ENCODE measurements around the gene SUGP1. TPM values are rescaled to one million over a fixed set of nuclear protein-coding genes. Genes with fewer than 3 reads are reported as not detected.

The SUGP1 gene
- polyA plus RNA-seq, 1 of the 3 experiments (the other 2 are of a cell fraction): 43.2 TPM

DNA sequence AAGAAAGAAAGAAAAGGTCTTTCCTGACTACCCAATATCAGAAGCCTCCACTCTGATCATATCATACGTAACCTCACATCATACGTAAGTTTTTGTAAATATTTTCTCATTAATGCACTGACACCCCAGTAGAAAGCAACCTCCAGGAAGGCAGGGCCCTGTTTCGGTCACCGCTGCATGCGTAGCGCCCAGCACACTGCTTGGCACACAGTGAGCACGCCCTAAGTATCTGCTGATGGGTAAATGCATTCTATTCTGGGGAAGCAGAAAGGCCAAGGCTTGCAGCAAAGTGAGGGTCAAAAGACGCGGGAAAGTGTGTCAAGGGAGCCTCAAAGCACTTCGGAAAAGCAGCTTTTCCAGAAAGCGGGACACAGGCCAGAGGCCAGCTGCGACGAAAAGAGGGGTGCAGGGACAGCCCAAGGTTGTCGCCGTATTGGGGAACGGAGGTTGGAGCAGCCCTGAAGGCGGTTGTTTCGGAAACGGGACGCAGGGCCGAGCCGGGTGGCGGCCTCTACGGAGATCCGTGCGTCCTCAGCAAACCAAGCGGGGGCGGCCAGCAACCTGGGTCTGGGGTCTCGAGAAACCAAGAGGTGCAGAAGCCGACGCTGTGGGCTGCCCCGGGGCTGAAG, 463 bp downstream of the SUGP1 start (continued):
- TF ChIP-seq, protein P1, sequence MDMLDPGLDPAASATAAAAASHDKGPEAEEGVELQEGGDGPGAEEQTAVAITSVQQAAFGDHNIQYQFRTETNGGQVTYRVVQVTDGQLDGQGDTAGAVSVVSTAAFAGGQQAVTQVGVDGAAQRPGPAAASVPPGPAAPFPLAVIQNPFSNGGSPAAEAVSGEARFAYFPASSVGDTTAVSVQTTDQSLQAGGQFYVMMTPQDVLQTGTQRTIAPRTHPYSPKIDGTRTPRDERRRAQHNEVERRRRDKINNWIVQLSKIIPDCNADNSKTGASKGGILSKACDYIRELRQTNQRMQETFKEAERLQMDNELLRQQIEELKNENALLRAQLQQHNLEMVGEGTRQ (IDR thresholded peaks at IDR 0.05; ENCODE audit: borderline replicate concordance, low read depth, low read length): no peak
- no peak for TF ChIP-seq NFIC (IDR thresholded peaks at IDR 0.05; ENCODE audit: borderline replicate concordance)
- TF ChIP-seq, protein P2, sequence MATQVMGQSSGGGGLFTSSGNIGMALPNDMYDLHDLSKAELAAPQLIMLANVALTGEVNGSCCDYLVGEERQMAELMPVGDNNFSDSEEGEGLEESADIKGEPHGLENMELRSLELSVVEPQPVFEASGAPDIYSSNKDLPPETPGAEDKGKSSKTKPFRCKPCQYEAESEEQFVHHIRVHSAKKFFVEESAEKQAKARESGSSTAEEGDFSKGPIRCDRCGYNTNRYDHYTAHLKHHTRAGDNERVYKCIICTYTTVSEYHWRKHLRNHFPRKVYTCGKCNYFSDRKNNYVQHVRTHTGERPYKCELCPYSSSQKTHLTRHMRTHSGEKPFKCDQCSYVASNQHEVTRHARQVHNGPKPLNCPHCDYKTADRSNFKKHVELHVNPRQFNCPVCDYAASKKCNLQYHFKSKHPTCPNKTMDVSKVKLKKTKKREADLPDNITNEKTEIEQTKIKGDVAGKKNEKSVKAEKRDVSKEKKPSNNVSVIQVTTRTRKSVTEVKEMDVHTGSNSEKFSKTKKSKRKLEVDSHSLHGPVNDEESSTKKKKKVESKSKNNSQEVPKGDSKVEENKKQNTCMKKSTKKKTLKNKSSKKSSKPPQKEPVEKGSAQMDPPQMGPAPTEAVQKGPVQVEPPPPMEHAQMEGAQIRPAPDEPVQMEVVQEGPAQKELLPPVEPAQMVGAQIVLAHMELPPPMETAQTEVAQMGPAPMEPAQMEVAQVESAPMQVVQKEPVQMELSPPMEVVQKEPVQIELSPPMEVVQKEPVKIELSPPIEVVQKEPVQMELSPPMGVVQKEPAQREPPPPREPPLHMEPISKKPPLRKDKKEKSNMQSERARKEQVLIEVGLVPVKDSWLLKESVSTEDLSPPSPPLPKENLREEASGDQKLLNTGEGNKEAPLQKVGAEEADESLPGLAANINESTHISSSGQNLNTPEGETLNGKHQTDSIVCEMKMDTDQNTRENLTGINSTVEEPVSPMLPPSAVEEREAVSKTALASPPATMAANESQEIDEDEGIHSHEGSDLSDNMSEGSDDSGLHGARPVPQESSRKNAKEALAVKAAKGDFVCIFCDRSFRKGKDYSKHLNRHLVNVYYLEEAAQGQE (IDR thresholded peaks at IDR 0.05; ENCODE audit: low read depth, low read length): no peak
- TF ChIP-seq RFX5 (IDR thresholded peaks at IDR 0.05; ENCODE audit: low read length): no peak
- no peak for TF ChIP-seq FOXM1 (IDR thresholded peaks at IDR 0.05; ENCODE audit: low read depth)
- no peak for TF ChIP-seq GATA2 (CRISPR knock-in tag; IDR thresholded peaks at IDR 0.05)
- no peak for TF ChIP-seq EP300 (IDR thresholded peaks at IDR 0.05; ENCODE audit: borderline replicate concordance in 1 of 2, low read depth in 1 of 2, low read length in 1 of 2)

DNA sequence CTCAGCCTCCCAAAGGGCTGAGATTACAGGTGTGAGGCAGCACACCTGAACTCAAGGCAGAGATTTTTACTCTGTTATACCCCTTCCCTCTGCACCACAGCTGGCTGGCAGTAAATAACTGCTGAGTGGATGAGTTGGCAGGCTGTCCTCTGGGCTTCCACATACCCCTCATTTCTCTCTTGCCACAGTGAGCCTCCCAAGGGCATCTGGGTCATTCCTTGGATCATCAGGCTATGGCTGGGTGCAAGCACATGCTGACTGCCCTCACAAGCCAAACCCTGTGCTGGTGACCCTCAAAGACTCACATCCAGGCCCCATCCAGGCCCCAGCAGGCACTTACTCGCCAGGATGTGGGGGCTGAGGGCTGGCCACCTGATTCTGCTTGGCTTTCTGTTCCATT, 4.2 kb downstream of the SUGP1 start:
- Histone ChIP-seq H3K4me2 (no peak overlapping the region), H3K9me3 (no peaks in the 10 kb centered on the region), H3K27me3 (ENCODE audit: insufficient read depth) (no peaks in the 10 kb centered on the region), H3K79me2 (ENCODE audit: insufficient read depth) (peaks cover 49% of the 10 kb centered on the region), H3K4me1 (ENCODE audit: control insufficient read depth in 1 of 2, insufficient read depth in 2 of 2, low read depth in 1 of 2, low read length in 1 of 2) (peaks cover 5 to 8% of the 10 kb centered on the region in 2 experiments; a peak in 1 of 4 replicates), H3F3A (replicated peaks; ENCODE audit: insufficient read depth) (no peaks in the 10 kb centered on the region), H3K9ac (no peak overlapping the region), H3K9me2 (no peaks in the 10 kb centered on the region), H3K36me3 (replicated peaks in 1 of 2; ENCODE audit: control insufficient read depth in 1 of 2, insufficient read depth in 2 of 2, low read length in 1 of 2) (peaks cover 4 to 14% of the 10 kb centered on the region in 2 experiments), H3K4me3 (ENCODE audit: low read depth in 2 of 2, low read length in 1 of 2) (no peak overlapping the region), H3K27ac (ENCODE audit: low read depth in 2 of 2, low read length in 1 of 2) (no peak overlapping the region), H4K20me1 (ENCODE audit: insufficient read depth) (no peaks in the 10 kb centered on the region), H2AFZ (ENCODE audit: low read depth) (no peak overlapping the region)
- TF ChIP-seq, protein P3, sequence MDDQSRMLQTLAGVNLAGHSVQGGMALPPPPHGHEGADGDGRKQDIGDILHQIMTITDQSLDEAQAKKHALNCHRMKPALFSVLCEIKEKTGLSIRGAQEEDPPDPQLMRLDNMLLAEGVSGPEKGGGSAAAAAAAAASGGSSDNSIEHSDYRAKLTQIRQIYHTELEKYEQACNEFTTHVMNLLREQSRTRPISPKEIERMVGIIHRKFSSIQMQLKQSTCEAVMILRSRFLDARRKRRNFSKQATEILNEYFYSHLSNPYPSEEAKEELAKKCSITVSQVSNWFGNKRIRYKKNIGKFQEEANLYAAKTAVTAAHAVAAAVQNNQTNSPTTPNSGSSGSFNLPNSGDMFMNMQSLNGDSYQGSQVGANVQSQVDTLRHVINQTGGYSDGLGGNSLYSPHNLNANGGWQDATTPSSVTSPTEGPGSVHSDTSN (IDR thresholded peaks at IDR 0.05): no peak
- no peak for TF ChIP-seq POLR2AphosphoS5 (IDR thresholded peaks at IDR 0.05; ENCODE audit: low read depth, low read length)
- TF ChIP-seq, protein P2 (IDR thresholded peaks at IDR 0.05; ENCODE audit: low read depth, low read length): no peak
- TF ChIP-seq MEF2A (IDR thresholded peaks at IDR 0.05; ENCODE audit: borderline replicate concordance, low read depth): no peak
- no peak for TF ChIP-seq JUND (IDR thresholded peaks at IDR 0.05)
- DNase-seq: no peak
- CTCF ChIA-PET: interaction anchor here (1.0 to 1.3 kb wide), 2 partner anchors 27 to 168 kb away, joined by 4 to 5 read pairs; no protein-coding TSS in a partner anchor
- no CpG with 5 or more reads among the region's 1 CpG for WGBS (ENCODE audit: low lambda C conversion rate)
- POLR2A ChIA-PET: no interaction called here
